Measurements from ENCODE around the gene SNRPD1.
"Not testable (repeated sequence)": the region's sequence is repeated elsewhere in the genome, so short reads cannot be mapped to it uniquely, and the experiment has no call there.

Gene SNRPD1

DNA sequence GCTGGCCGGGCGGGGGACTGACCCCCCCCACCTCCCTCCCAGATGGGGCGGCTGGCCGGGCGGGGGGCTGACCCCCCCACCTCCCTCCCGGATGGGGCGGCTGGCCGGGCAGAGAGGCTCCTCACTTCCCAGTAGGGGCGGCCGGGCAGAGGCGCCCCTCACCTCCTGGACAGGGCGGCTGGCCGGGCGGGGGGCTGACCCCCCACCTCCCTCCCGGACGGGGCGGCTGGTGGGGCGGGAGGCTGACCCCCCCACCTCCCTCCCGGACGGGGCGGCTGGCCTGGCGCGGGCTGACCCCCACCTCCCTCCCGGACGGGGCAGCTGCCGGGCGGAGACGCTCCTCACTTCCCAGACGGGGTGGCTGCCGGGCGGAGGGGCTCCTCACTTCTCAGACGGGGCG is 19.8 kb upstream of the SNRPD1 start:
- H3K4ac ChIP-seq (ENCODE audit: low read length); H3K27ac ChIP-seq (replicated peaks; ENCODE audit: low read length): not testable (repeated sequence)
- WGBS, 2 donors (ENCODE audit: extremely low coverage in 2 of 2, insufficient read length in 2 of 2, insufficient replicate concordance in 1 of 2), result no CpG with 5 or more reads among the region's 33 CpGs

DNA sequence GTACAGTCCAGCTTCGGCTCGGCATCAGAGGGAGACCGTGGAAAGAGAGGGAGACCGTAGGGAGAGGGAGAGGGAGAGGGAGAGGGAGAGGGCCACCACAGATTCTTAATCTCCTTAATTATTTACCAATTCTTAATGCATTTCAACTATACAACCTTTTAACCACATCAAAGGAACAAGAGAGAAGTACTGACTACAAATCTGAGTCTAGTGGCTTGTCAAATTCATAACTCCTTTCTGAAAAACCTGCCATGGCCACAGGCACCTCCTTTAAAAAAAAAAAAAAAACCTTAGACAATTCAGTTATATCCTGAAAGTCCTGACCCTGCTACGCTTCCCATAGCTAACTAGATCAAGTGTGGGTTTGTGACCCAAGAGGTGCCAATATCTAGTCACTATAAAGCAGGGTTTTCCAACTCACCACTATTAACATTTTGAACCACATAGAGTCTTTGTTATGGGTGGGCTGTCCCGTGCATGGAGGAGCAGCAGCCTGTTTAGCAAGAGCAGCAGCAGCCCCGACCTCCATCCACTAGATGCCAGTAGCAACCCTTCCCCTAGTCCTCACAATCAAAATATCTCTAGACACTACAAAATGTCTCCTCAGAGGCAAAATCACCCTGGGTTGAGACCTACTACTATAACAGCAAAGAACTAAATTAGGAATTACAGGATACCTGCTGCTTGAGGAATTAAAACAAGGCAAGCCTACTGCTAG is 18.4 kb upstream of the SNRPD1 start:
- Histone ChIP-seq H2BK15ac (ENCODE audit: low read length) (no peak overlapping the region), H3K36me3 (replicated peaks in 1 of 2; ENCODE audit: control insufficient read depth in 2 of 2, insufficient read depth in 2 of 2, low read length in 2 of 2) (peaks cover 0 to 13% of the 10 kb centered on the region in 2 donors), H2AK5ac (ENCODE audit: low read depth, low read length) (no peak overlapping the region), H3K4me1 (ENCODE audit: control insufficient read depth in 2 of 2, insufficient read depth in 1 of 2, low read depth in 1 of 2, low read length in 2 of 2) (peaks cover 0 to under 1% of the 10 kb centered on the region in 2 donors), H3K27ac (replicated peaks; ENCODE audit: low read length) (no peak overlapping the region), H3K9ac (ENCODE audit: low read depth, low read length, poor library complexity) (no peak overlapping the region), H2BK120ac (ENCODE audit: low read depth, low read length) (no peak overlapping the region), H2BK12ac (ENCODE audit: low read length) (no peak overlapping the region), H2AFZ (ENCODE audit: low read length) (no peak overlapping the region), H3K4me3 (ENCODE audit: low read length in 2 of 2) (no peak overlapping the region), H2BK5ac (ENCODE audit: low read length) (no peak overlapping the region), H3K4ac (ENCODE audit: low read length) (no peak overlapping the region), H3K79me1 (ENCODE audit: low read depth, low read length) (no peaks in the 10 kb centered on the region), H3K14ac (ENCODE audit: low read length) (no peak overlapping the region), H3K18ac (ENCODE audit: low read length) (no peak overlapping the region), H3K23ac (ENCODE audit: low read depth, low read length, poor library complexity) (no peak overlapping the region), H3K27me3 (ENCODE audit: control insufficient read depth in 3 of 3, insufficient read depth in 3 of 3, low read depth in 1 of 3, low read length in 3 of 3) (no peaks in the 10 kb centered on the region), H3K4me2 (ENCODE audit: insufficient read depth, low read length, poor library complexity, severe bottlenecking) (no peak overlapping the region), H3K9me3 (replicated peaks in 1 of 2; ENCODE audit: control insufficient read depth in 2 of 2, insufficient read depth in 1 of 2, low read depth in 1 of 2, low read length in 2 of 2) (peaks cover 4 to 14% of the 10 kb centered on the region in 2 donors), H4K91ac (ENCODE audit: low read depth, low read length, poor library complexity) (no peak overlapping the region), H4K8ac (ENCODE audit: low read depth, low read length) (no peak overlapping the region)
- DNase-seq (ENCODE audit: low spot score), result no peak
- no CpG with 5 or more reads among the region's 7 CpGs for WGBS, 2 donors (ENCODE audit: extremely low coverage in 2 of 2, insufficient read length in 2 of 2, insufficient replicate concordance in 1 of 2)

More for the DNA sequence above, 19.8 kb upstream of the SNRPD1 start:
- H2AFZ ChIP-seq (ENCODE audit: low read length); H3K27me3 ChIP-seq (ENCODE audit: control insufficient read depth in 3 of 3, insufficient read depth in 3 of 3, low read depth in 1 of 3, low read length in 3 of 3); DNase-seq (ENCODE audit: low spot score); H3K4me2 ChIP-seq (ENCODE audit: insufficient read depth, low read length, poor library complexity, severe bottlenecking); H3K4me3 ChIP-seq (ENCODE audit: low read length in 2 of 2); H2AK5ac ChIP-seq (ENCODE audit: low read depth, low read length); H3K14ac ChIP-seq (ENCODE audit: low read length); H2BK5ac ChIP-seq (ENCODE audit: low read length); H3K9ac ChIP-seq (ENCODE audit: low read depth, low read length, poor library complexity); H4K8ac ChIP-seq (ENCODE audit: low read depth, low read length); H2BK12ac ChIP-seq (ENCODE audit: low read length); H3K23ac ChIP-seq (ENCODE audit: low read depth, low read length, poor library complexity); H3K4me1 ChIP-seq (ENCODE audit: control insufficient read depth in 2 of 2, insufficient read depth in 1 of 2, low read depth in 1 of 2, low read length in 2 of 2); H3K18ac ChIP-seq (ENCODE audit: low read length); H3K79me1 ChIP-seq (ENCODE audit: low read depth, low read length); H2BK15ac ChIP-seq (ENCODE audit: low read length); H2BK120ac ChIP-seq (ENCODE audit: low read depth, low read length); H4K91ac ChIP-seq (ENCODE audit: low read depth, low read length, poor library complexity): not testable (repeated sequence)
- Histone ChIP-seq H3K36me3 (replicated peaks in 1 of 2; ENCODE audit: control insufficient read depth in 2 of 2, insufficient read depth in 2 of 2, low read length in 2 of 2) (peaks cover 0 to 16% of the 10 kb centered on the region in 2 donors), H3K9me3 (replicated peaks in 1 of 2; ENCODE audit: control insufficient read depth in 2 of 2, insufficient read depth in 1 of 2, low read depth in 1 of 2, low read length in 2 of 2) (peaks cover 8 to 26% of the 10 kb centered on the region in 2 donors)

DNA sequence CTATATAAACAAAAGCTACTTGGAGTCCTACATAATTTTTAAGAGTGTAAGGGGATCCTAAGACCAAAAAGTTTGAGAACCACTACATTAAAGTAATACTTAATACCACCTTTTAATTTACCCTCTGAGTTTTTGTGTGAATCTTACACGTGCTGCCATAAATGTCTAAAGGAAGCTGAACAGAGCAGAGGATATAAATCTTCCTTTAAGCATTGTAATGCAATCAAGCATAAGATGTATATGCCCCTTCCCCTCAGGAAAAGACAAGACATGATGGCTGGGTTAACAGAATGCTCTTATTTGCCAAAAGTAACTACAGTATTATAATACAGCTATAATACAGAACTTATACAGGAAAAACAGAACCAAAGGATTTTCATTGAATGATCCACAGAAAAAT is 14.5 kb upstream of the SNRPD1 start:
- H2AFZ ChIP-seq (ENCODE audit: low read length), result no peak overlapping the region
- no peak overlapping the region for H2BK5ac ChIP-seq (ENCODE audit: low read length)
- H3K4me3 ChIP-seq (ENCODE audit: low read length in 2 of 2), result no peak overlapping the region
- no peaks in the 10 kb centered on the region for H3K27me3 ChIP-seq (ENCODE audit: control insufficient read depth in 3 of 3, insufficient read depth in 3 of 3, low read depth in 1 of 3, low read length in 3 of 3)
- H4K8ac ChIP-seq (ENCODE audit: low read depth, low read length), result no peak overlapping the region
- no peak overlapping the region for H3K18ac ChIP-seq (ENCODE audit: low read length)
- no peak overlapping the region for H4K91ac ChIP-seq (ENCODE audit: low read depth, low read length, poor library complexity)
- no peak overlapping the region for H3K4ac ChIP-seq (ENCODE audit: low read length)
- no peak overlapping the region for H3K14ac ChIP-seq (ENCODE audit: low read length)
- no peaks in the 10 kb centered on the region for H3K79me1 ChIP-seq (ENCODE audit: low read depth, low read length)
- H3K4me1 ChIP-seq (ENCODE audit: control insufficient read depth in 2 of 2, insufficient read depth in 1 of 2, low read depth in 1 of 2, low read length in 2 of 2), result peaks cover 0 to 2% of the 10 kb centered on the region in 2 donors
- no peak overlapping the region for H3K27ac ChIP-seq (replicated peaks; ENCODE audit: low read length)
- H3K23ac ChIP-seq (ENCODE audit: low read depth, low read length, poor library complexity), result no peak overlapping the region
- no peak overlapping the region for H2BK120ac ChIP-seq (ENCODE audit: low read depth, low read length)
- no peak overlapping the region for H3K4me2 ChIP-seq (ENCODE audit: insufficient read depth, low read length, poor library complexity, severe bottlenecking)
- no peak overlapping the region for H2BK12ac ChIP-seq (ENCODE audit: low read length)
- no peak for DNase-seq (ENCODE audit: low spot score)
- no peak overlapping the region for H2AK5ac ChIP-seq (ENCODE audit: low read depth, low read length)
- H3K9ac ChIP-seq (ENCODE audit: low read depth, low read length, poor library complexity), result no peak overlapping the region
- peaks cover 4 to 9% of the 10 kb centered on the region in 2 donors for H3K9me3 ChIP-seq (replicated peaks in 1 of 2; ENCODE audit: control insufficient read depth in 2 of 2, insufficient read depth in 1 of 2, low read depth in 1 of 2, low read length in 2 of 2)
- H2BK15ac ChIP-seq (ENCODE audit: low read length), result no peak overlapping the region
- no CpG with 5 or more reads among the region's 1 CpG for WGBS, 2 donors (ENCODE audit: extremely low coverage in 2 of 2, insufficient read length in 2 of 2, insufficient replicate concordance in 1 of 2)
- peaks cover 0 to 7% of the 10 kb centered on the region in 2 donors for H3K36me3 ChIP-seq (replicated peaks in 1 of 2; ENCODE audit: control insufficient read depth in 2 of 2, insufficient read depth in 2 of 2, low read length in 2 of 2)

DNA sequence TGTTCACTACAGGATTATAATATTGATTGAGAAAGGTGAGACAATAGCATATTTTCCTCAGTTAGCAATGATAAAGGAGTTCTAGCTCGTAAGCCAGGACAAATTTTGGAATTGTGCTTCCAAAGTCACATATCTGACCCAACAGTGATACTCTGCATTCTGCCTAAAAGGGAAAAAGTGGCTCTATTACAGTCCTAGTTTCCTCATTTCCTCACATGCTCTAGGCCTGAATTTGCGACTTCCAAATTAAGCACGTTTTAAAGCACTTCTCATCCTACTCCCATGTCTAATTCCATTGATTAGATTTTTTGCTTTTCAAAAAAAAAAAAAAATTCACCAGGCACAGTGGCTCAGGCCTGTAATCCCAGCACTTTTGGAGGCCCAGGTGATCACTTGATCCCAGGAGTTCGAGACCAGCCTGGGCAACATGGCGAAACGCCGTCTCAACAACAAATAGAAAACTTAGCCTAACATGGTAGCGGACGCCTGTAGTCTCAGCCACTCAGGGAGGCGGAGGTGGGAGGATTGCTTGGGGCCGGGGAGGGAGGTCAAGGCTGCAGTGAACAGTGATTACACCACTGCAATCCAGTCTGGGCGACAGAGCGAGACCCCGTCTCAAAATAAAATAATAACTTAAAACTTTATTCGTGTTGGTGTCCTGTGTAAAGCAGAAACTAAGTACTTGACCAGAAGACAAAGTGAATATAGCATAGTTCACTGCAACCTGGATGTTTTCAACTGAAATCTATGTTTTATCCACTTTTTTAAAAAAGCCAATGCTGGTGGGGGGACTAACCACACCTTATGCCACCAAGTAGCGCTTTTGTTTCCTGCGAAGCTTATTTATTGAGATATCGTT is 13.2 kb upstream of the SNRPD1 start:
- Histone ChIP-seq H2BK5ac (ENCODE audit: low read length) (no peak overlapping the region), H2BK120ac (ENCODE audit: low read depth, low read length) (no peak overlapping the region), H3K79me1 (ENCODE audit: low read depth, low read length) (no peaks in the 10 kb centered on the region), H2BK12ac (ENCODE audit: low read length) (no peak overlapping the region), H4K91ac (ENCODE audit: low read depth, low read length, poor library complexity) (no peak overlapping the region), H2BK15ac (ENCODE audit: low read length) (no peak overlapping the region), H2AK5ac (ENCODE audit: low read depth, low read length) (no peak overlapping the region), H4K8ac (ENCODE audit: low read depth, low read length) (no peak overlapping the region), H3K9me3 (replicated peaks in 1 of 2; ENCODE audit: control insufficient read depth in 2 of 2, insufficient read depth in 1 of 2, low read depth in 1 of 2, low read length in 2 of 2) (peaks cover 1 to 3% of the 10 kb centered on the region in 2 donors), H3K4me3 (ENCODE audit: low read length in 2 of 2) (peak overlapping the region; percentile 90 to 99), H3K36me3 (replicated peaks in 1 of 2; ENCODE audit: control insufficient read depth in 2 of 2, insufficient read depth in 2 of 2, low read length in 2 of 2) (peaks cover 0 to 6% of the 10 kb centered on the region in 2 donors), H2AFZ (ENCODE audit: low read length) (peak overlapping the region; percentile 99), H3K23ac (ENCODE audit: low read depth, low read length, poor library complexity) (no peak overlapping the region), H3K27ac (replicated peaks; ENCODE audit: low read length) (no peak overlapping the region), H3K14ac (ENCODE audit: low read length) (no peak overlapping the region), H3K18ac (ENCODE audit: low read length) (no peak overlapping the region), H3K9ac (ENCODE audit: low read depth, low read length, poor library complexity) (no peak overlapping the region), H3K4ac (ENCODE audit: low read length) (no peak overlapping the region), H3K4me2 (ENCODE audit: insufficient read depth, low read length, poor library complexity, severe bottlenecking) (peak overlapping the region; percentile 86), H3K4me1 (ENCODE audit: control insufficient read depth in 2 of 2, insufficient read depth in 1 of 2, low read depth in 1 of 2, low read length in 2 of 2) (peaks cover 0 to 2% of the 10 kb centered on the region in 2 donors), H3K27me3 (ENCODE audit: control insufficient read depth in 3 of 3, insufficient read depth in 3 of 3, low read depth in 1 of 3, low read length in 3 of 3) (no peaks in the 10 kb centered on the region)
- WGBS, 2 donors (ENCODE audit: extremely low coverage in 2 of 2, insufficient read length in 2 of 2, insufficient replicate concordance in 1 of 2), result no CpG with 5 or more reads among the region's 18 CpGs
- no peak for DNase-seq (ENCODE audit: low spot score)
